ENCODE data around the gene GDF2. TPM values are rescaled to one million over a fixed set of nuclear protein-coding genes. Genes with fewer than 3 reads are reported as not detected.

GDF2 gene
- total RNA-seq, 4 donors from 2014 or later, result not detected

DNA sequence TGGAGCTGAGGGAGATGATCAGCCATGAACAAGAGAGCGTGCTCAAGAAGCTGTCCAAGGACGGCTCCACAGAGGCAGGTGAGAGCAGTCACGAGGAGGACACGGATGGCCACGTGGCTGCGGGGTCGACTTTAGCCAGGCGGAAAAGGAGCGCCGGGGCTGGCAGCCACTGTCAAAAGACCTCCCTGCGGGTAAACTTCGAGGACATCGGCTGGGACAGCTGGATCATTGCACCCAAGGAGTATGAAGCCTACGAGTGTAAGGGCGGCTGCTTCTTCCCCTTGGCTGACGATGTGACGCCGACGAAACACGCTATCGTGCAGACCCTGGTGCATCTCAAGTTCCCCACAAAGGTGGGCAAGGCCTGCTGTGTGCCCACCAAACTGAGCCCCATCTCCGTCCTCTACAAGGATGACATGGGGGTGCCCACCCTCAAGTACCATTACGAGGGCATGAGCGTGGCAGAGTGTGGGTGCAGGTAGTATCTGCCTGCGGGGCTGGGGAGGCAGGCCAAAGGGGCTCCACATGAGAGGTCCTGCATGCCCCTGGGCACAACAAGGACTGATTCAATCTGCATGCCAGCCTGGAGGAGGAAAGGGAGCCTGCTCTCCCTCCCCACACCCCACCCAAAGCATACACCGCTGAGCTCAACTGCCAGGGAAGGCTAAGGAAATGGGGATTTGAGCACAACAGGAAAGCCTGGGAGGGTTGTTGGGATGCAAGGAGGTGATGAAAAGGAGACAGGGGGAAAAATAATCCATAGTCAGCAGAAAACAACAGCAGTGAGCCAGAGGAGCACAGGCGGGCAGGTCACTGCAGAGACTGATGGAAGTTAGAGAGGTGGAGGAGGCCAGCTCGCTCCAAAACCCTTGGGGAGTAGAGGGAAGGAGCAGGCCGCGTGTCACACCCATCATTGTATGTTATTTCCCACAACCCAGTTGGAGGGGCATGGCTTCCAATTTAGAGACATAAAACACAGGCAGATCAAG is 3.3 kb downstream of the GDF2 start:
- Histone ChIP-seq H3K36me3 (no peaks in the 10 kb centered on the region), H3K27ac (no peak overlapping the region), H3K4me1 (peaks cover 0 to 14% (median 0%) of the 10 kb centered on the region in 3 donors), H3K27me3 (peaks cover 0 to 33% (median 0%) of the 10 kb centered on the region in 4 donors), H3K9me3 (no peaks in the 10 kb centered on the region), H3K4me3 (no peak overlapping the region)
- WGBS, 2 donors, result 85 to 87% methylated on average over 8 to 18 of the region's 30 CpGs
- intact Hi-C loops (cut with DNase I), result no loop called here
- DNase-seq, result no peak
- TF ChIP-seq, protein P1, sequence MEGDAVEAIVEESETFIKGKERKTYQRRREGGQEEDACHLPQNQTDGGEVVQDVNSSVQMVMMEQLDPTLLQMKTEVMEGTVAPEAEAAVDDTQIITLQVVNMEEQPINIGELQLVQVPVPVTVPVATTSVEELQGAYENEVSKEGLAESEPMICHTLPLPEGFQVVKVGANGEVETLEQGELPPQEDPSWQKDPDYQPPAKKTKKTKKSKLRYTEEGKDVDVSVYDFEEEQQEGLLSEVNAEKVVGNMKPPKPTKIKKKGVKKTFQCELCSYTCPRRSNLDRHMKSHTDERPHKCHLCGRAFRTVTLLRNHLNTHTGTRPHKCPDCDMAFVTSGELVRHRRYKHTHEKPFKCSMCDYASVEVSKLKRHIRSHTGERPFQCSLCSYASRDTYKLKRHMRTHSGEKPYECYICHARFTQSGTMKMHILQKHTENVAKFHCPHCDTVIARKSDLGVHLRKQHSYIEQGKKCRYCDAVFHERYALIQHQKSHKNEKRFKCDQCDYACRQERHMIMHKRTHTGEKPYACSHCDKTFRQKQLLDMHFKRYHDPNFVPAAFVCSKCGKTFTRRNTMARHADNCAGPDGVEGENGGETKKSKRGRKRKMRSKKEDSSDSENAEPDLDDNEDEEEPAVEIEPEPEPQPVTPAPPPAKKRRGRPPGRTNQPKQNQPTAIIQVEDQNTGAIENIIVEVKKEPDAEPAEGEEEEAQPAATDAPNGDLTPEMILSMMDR (IDR thresholded peaks at IDR 0.05), result no peak
- no peak for TF ChIP-seq POLR2A (IDR thresholded peaks at IDR 0.05)

DNA sequence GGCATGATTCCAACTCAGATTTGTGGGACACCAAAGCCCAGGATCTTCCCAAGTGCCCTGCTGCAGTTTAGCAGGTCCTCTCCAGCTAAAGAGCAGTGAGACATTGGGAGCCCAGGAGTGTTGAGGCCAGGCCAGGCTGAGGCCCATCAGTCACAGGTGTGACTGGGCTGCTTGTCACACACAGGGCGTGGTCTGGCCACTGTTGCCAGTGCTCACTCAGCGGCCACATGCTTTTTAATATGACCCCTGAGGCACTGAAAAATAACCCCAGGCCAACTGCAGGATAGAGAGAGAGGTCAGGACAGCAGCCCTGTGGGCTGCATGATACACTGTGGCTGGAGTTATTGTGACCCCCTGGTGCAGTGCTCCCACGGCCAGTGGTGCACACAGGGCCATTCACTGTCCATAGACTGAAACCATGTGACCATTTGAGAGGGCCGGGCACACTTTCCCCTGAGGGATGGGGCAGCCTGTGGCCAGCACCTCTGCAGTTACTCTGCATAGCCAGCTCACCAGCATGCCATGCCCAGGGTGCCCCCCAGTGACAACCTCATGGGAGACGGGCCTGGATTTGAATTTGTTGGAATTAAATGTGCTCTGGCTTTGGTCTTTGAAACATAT is 4.2 kb downstream of the GDF2 start:
- Histone ChIP-seq H3K27me3 (peaks cover 0 to 28% (median 0%) of the 10 kb centered on the region in 4 donors), H3K36me3 (no peaks in the 10 kb centered on the region), H3K4me3 (no peak overlapping the region), H3K9me3 (no peaks in the 10 kb centered on the region), H3K27ac (no peak overlapping the region), H3K4me1 (peaks cover 0 to 14% (median 0%) of the 10 kb centered on the region in 3 donors)
- 67 to 88% methylated on average over 1 to 2 of the region's 5 CpGs for WGBS, 2 donors
- TF ChIP-seq, protein P1 (IDR thresholded peaks at IDR 0.05), result no peak
- no peak for TF ChIP-seq POLR2A (IDR thresholded peaks at IDR 0.05)
- intact Hi-C loops (cut with DNase I), result no loop called here
- DNase-seq, result no peak

DNA sequence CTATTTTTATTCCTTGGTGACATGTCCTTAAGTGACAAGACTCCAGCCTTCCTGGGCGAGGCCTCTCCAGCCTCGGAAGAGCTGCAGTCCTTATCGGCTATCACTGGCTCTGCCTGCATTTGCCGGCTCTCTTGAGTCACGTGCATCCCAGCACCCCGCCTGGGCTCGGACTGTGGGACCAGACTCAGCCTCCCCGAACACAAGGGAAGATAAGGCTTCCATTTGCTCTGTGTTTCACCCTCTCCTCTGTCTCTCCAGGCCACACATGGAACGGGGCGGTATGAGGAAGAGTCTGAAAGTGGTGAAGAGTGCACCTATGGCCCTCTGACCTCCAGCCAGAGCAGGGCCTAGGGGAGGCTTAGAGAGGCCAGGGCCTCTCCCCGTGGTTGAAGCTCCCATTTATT is 4.7 kb downstream of the GDF2 start:
- Histone ChIP-seq H3K9me3 (no peaks in the 10 kb centered on the region), H3K4me3 (no peak overlapping the region), H3K27me3 (peaks cover 0 to 23% (median 0%) of the 10 kb centered on the region in 4 donors), H3K27ac (no peak overlapping the region), H3K36me3 (no peaks in the 10 kb centered on the region), H3K4me1 (peaks cover 0 to 14% (median 0%) of the 10 kb centered on the region in 3 donors)
- no peak for DNase-seq
- 53 to 88% methylated on average over 1 to 4 of the region's 11 CpGs for WGBS, 2 donors
- intact Hi-C loops (cut with DNase I), result no loop called here
- no peak for TF ChIP-seq POLR2A (IDR thresholded peaks at IDR 0.05)
- TF ChIP-seq, protein P1 (IDR thresholded peaks at IDR 0.05), result no peak

DNA sequence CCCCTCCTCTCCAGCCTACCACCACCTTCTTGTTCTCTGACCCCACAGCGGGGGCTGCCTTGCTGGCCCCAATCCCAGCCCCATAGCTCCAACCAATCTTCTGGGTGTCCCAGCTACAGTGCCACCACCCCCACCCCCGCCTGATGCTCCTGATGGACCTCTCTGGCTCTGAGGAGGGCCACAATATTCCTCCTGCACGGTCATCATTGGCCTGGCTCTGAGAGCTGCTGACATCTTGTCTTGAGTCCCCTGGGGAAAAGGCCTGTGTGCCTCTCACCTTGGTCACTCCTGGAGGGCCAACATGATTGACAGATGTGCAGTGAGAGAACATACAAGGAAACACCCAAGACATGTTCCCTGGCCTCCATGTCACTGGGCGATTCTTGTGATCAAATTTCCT is 7.6 kb downstream of the GDF2 start:
- H3K9me3 ChIP-seq, result no peaks in the 10 kb centered on the region
- TF ChIP-seq, protein P1 (IDR thresholded peaks at IDR 0.05), result no peak
- TF ChIP-seq POLR2A (IDR thresholded peaks at IDR 0.05), result no peak
- H3K27me3 ChIP-seq, result peaks cover 0 to 20% (median 0%) of the 10 kb centered on the region in 4 donors
- 83 to 86% methylated on average over 1 to 2 of the region's 4 CpGs for WGBS, 2 donors
- intact Hi-C loops (cut with DNase I), result no loop called here
- no peak overlapping the region for H3K27ac ChIP-seq
- DNase-seq, result no peak
- H3K4me1 ChIP-seq, result peaks cover 0 to 9% (median 0%) of the 10 kb centered on the region in 3 donors
- H3K4me3 ChIP-seq, result no peak overlapping the region
- H3K36me3 ChIP-seq, result no peaks in the 10 kb centered on the region

DNA sequence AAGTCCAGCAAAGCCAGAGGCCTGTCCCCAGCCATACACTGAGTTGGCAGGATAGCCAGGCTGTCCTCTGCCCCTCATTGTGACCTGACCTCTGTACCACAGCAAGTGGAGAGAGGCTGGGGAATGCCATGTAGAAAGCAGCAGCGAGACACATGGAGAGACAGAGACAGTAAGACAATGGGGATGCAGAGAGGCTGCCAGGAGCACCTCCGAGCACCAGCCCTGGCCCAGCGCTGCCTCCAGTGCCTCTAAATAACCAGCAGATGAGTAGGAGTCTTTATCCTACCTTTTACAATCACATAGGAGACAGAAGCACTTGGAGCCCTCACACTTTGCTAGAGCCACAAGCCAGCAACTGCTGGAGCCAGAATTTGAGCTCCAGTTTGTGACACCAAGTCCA is 8.1 kb downstream of the GDF2 start:
- Histone ChIP-seq H3K9me3 (no peaks in the 10 kb centered on the region), H3K4me1 (peaks cover 0 to 9% (median 0%) of the 10 kb centered on the region in 3 donors), H3K4me3 (no peak overlapping the region), H3K27me3 (peaks cover 0 to 15% (median 0%) of the 10 kb centered on the region in 4 donors), H3K36me3 (no peaks in the 10 kb centered on the region), H3K27ac (no peak overlapping the region)
- DNase-seq, result no peak
- no peak for TF ChIP-seq POLR2A (IDR thresholded peaks at IDR 0.05)
- TF ChIP-seq, protein P1 (IDR thresholded peaks at IDR 0.05), result no peak
- 91 to 93% methylated on average over 3 of the region's 3 CpGs for WGBS, 2 donors
- intact Hi-C loops (cut with DNase I), result no loop called here

Measured in esophagus squamous epithelium (tissue), 5 donors.